ENCODE measurements around the gene STARD5.

DNA sequence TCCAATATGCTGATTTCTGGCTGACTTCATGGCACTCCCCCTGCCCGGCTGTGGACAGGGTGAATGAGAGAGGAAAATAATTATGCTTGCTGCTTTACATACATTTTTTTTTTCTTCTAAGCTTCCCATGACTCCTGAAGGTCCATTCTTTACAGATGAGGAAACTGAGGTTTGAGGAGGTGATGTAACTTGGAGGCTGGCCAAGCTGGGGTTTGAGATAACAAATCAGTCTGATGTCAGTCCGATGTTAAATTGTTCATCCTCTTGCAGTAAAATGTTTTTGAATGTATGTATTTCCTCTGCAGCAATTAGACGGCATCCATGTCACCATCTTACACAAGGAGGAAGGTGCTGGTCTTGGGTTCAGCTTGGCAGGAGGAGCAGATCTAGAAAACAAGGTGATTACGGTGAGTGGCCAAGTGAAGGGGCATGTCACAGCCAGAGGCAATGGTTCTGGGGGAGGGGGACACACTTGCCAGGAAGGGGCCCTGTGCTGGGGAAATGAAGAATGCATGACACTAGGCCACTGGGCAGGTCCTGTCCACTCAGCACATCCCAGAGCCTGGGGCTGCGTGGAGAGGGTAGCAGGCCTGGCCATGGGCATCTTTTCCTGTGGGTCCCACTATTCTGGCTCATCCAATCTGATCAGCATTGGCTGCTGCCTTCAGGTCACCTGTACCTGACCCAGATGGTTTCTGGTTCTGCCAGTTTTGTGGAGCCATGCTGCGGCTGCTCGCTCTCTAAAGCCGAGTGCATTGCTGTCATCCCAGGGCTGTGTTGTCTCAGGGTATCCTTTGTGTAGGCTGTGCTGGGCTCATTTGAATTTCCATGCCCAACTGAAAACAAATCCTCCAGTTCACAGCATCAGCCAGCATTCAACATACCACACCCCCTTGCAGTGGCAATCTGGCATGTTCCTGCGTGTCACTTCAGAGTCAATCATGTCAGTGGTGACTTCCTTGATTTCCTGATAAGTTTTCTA is 20.4 kb downstream of the STARD5 start:
- no peak for TF ChIP-seq CEBPB (IDR thresholded peaks at IDR 0.05)
- no peak for TF ChIP-seq EP300 (IDR thresholded peaks at IDR 0.05; ENCODE audit: borderline replicate concordance)
- no peak for TF ChIP-seq TCF12 (IDR thresholded peaks at IDR 0.05; ENCODE audit: low read depth)
- TF ChIP-seq EGR1 (IDR thresholded peaks at IDR 0.05), result no peak
- no peak for TF ChIP-seq CREB1 (IDR thresholded peaks at IDR 0.05; ENCODE audit: low read depth)
- no peak for TF ChIP-seq RAD21 (IDR thresholded peaks at IDR 0.05; ENCODE audit: low read depth)
- no peak for TF ChIP-seq TAF1 (IDR thresholded peaks at IDR 0.05; ENCODE audit: low read depth)
- TF ChIP-seq, protein P1, sequence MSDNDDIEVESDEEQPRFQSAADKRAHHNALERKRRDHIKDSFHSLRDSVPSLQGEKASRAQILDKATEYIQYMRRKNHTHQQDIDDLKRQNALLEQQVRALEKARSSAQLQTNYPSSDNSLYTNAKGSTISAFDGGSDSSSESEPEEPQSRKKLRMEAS (IDR thresholded peaks at IDR 0.05), result no peak
- no peak for TF ChIP-seq TEAD4 (IDR thresholded peaks at IDR 0.05)
